HFF-Myc (cell line): ENCODE results near the gene NR2F1-AS1.

Source experiments
- DNase-seq: peaks from one replicate; pipeline ENCODE4 v3.0.0-alpha.2; 2011; ENCODE audit warnings: low read depth; ENCODE audit errors: extremely low read depth
- H3K4me3 ChIP-seq: replicated peaks from 2 replicates; pipeline ENCODE4 v1.5.1; 2011; ENCODE audit warnings: low read depth, mild to moderate bottlenecking, control low read depth, low read length
- TF ChIP-seq, protein P1 (sequence below): IDR thresholded peaks from 2 replicates; pipeline ENCODE4 v1.5.1; 2012; ENCODE audit warnings: mild to moderate bottlenecking, low read depth, low read length, control low read depth; ENCODE audit errors: missing control alignments

NR2F1-AS1 gene

DNA sequence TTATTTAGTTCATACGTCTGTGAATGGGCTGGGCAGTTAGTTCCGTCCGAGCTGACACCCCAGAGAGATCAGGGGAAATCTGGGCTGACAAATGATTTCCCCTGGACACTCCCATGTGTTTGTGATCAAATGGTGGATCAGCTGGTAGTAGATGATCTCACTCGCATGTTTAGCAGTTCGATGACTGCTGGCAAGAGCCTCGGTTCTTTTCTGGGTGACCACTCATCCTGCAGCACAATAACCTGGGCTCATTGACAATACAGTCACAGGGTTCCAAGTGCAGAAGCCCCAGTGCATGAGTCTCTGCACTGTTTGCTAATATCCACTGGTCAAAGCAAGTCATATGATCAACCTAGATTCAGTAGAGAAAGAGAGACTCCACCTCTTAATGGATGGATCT lies 155.9 kb downstream of the NR2F1-AS1 start:
- no peak for DNase-seq
- no peak overlapping the region for H3K4me3 ChIP-seq
- TF ChIP-seq, protein P1, sequence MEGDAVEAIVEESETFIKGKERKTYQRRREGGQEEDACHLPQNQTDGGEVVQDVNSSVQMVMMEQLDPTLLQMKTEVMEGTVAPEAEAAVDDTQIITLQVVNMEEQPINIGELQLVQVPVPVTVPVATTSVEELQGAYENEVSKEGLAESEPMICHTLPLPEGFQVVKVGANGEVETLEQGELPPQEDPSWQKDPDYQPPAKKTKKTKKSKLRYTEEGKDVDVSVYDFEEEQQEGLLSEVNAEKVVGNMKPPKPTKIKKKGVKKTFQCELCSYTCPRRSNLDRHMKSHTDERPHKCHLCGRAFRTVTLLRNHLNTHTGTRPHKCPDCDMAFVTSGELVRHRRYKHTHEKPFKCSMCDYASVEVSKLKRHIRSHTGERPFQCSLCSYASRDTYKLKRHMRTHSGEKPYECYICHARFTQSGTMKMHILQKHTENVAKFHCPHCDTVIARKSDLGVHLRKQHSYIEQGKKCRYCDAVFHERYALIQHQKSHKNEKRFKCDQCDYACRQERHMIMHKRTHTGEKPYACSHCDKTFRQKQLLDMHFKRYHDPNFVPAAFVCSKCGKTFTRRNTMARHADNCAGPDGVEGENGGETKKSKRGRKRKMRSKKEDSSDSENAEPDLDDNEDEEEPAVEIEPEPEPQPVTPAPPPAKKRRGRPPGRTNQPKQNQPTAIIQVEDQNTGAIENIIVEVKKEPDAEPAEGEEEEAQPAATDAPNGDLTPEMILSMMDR, result no peak

DNA sequence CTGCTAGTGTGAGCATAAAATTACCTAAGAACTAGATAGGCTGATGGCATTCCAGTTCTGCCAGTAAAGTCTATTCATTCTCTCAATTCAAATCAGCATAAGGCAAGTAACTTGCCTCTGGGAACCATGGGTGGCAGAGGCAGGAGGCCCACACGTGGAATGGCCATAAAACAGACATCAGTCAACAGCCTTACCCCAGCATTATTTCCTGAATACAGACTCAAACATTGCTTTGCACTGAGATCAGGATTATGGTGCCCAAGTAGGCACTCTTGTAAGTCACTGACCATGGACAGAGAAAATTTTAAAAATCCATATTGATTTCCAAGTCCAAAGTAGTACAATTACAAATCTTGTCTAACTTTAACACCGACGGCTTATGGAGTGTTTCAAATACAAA lies 157.7 kb downstream of the NR2F1-AS1 start:
- DNase-seq, result no peak
- H3K4me3 ChIP-seq, result no peak overlapping the region
- TF ChIP-seq, protein P1, result no peak

DNA sequence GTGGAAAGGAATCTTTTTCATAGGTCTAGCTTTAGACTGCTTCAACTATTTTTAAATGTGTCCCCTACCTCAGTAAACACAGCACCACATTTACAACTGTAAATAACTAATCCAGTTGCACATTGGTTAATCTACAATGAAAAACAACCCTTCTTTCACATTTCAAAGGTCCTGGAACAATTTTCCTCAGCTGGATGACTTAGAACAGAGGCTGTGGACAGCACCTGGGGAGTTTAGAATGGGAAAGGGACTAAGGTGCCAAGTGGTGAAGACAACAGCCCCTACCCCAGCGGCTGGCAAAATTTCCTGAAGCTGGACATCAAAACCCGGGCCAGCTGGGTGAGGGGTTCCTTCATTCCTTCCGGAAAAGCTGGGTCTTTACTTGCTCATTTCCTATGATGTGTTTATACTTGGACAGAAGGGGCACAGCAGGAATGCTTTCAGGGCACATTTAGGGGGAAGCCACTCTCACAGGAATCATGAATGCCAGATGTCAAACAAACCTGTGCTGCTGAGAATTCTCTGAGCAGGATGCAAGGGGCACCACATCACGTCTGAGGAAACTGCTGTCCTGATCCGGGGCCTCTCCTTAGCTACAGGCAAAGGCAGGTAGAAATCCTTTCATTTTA lies 158.3 kb downstream of the NR2F1-AS1 start:
- TF ChIP-seq, protein P1, result no peak
- H3K4me3 ChIP-seq, result no peak overlapping the region
- DNase-seq, result no peak

DNA sequence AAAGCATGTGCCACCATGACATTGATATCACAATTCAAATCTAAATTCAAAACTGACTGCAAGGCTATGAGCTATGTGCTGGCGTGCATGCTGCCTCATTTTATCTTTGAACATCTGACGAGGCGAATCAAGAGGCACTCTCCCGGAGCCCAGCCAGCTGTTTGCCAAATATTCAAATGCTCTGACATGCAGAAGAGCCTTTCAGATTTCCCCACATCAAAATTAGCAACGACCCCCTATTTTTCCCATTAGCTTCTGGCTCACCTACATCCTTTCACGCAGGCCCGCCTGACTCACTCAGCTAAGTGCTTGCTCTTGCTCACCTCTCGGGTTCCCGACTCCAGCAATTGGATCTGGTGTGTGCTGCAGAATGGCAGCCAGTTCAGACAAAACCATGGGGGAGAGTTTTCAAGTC lies 159.0 kb downstream of the NR2F1-AS1 start:
- TF ChIP-seq, protein P1, result no peak
- no peak for DNase-seq
- no peak overlapping the region for H3K4me3 ChIP-seq

DNA sequence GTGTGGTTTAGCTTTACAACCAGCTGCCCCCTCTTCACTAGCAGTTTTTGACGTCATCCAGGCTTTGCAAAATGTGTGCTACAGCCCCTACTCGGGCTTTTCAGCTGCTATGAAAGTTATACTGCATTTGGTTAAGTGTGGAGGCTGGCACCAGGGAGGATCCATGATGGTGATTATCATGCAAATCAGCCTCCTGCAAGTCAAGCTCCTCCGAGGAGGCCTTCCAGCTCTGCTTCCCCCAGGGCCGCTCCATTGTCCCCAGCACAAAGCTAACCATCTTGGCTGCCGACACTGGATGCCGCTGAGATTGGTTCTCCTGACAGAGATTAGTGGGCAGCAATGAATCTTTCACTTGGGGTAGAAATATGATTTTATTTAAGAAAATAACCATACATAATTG lies 159.6 kb downstream of the NR2F1-AS1 start:
- DNase-seq, result no peak
- no peak overlapping the region for H3K4me3 ChIP-seq
- TF ChIP-seq, protein P1, result no peak

DNA sequence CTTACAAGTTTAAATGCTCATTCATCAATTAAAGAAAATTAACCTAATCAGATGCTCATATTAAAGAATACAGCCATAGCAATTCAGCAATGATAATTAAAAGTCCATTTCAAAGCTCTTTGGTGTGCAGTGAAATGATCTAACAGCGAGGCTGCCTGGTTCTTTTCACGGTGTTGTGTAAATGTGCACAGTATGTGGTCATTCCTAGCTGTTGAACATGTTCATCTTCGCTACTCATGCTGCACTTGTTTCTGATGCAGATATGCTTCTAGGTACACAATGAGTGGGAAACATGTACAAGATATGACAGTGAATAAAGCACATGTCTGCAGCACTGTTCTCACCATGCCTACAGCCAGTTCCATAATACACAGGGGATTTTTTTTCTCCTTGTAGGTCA lies 163.5 kb downstream of the NR2F1-AS1 start:
- DNase-seq, result no peak
- H3K4me3 ChIP-seq, result no peak overlapping the region
- TF ChIP-seq, protein P1, result no peak

DNA sequence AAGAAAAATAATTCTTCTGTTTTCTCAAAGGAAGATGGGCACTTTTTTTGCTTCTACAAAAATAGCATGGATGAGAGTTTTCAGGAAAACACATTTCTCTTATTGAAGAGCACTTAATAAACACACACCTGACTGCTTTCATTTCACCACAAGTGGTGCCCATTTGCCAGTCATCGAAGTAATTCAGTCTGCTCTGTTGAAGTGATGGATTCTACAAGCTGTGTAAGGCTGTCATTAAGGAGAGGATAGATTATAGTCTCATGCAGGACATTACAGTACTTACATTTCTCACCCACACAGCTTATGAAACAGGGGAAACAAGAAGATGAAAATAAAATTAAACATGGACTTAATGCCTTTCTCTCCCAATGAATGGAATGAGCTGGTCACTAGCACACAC lies 165.2 kb downstream of the NR2F1-AS1 start:
- TF ChIP-seq, protein P1, result no peak
- no peak for DNase-seq

More for the DNA sequence above, 165.2 kb downstream of the NR2F1-AS1 start:
- H3K4me3 ChIP-seq, result no peak overlapping the region
